Neural progenitor cell (in vitro differentiated cells): ENCODE measurements around the gene CCDC88B. TPM values are rescaled to one million over a fixed set of nuclear protein-coding genes. Genes with fewer than 3 reads are reported as not detected.

Experiments
- DNase-seq: peaks from one replicate; pipeline ENCODE4 v3.0.0-alpha.2; 2016; ENCODE audit warnings: low spot score
- H2AFZ ChIP-seq: fragments of 200-600 bp; sonication (generic); replicated peaks from 2 replicates; pipeline ENCODE4 v1.6.1; 2016; ENCODE audit warnings: antibody characterized with exemption
- H3F3A ChIP-seq: fragments of 200-600 bp; sonication (generic); 2 replicates; pipeline ENCODE4 v1.6.1; 2016; ENCODE audit warnings: antibody characterized with exemption, low read depth
- H3K27ac ChIP-seq: fragments of 200-600 bp; sonication (generic); 2 replicates; pipeline ENCODE4 v1.5.1; 2016; ENCODE audit warnings: mild to moderate bottlenecking
- H3K27me3 ChIP-seq: fragments of 200-600 bp; sonication (generic); 2 replicates; pipeline ENCODE4 v1.6.1; 2016; ENCODE audit warnings: mild to moderate bottlenecking, moderate library complexity
- H3K36me3 ChIP-seq: fragments of 200-600 bp; sonication (generic); 2 replicates; pipeline ENCODE4 v1.5.1; 2016
- H3K4me1 ChIP-seq: fragments of 200-600 bp; sonication (generic); 2 replicates; pipeline ENCODE4 v1.6.1; 2016; ENCODE audit warnings: mixed run types
- H3K4me2 ChIP-seq: fragments of 200-600 bp; sonication (generic); 2 replicates; pipeline ENCODE4 v1.6.1; 2016
- H3K4me3 ChIP-seq: fragments of 200-600 bp; sonication (generic); 2 replicates; pipeline ENCODE4 v1.5.1; 2016
- H3K79me2 ChIP-seq: fragments of 200-600 bp; sonication (generic); 2 replicates; pipeline ENCODE4 v1.6.1; 2016; ENCODE audit warnings: low read depth
- H3K9ac ChIP-seq: fragments of 200-600 bp; sonication (generic); 2 replicates; pipeline ENCODE4 v1.6.1; 2016
- H3K9me3 ChIP-seq: fragments of 200-600 bp; sonication (generic); 2 replicates; pipeline ENCODE4 v1.5.1; 2016; ENCODE audit warnings: low read depth
- H4K20me1 ChIP-seq: fragments of 200-600 bp; sonication (generic); 2 replicates; pipeline ENCODE4 v1.6.1; 2016; ENCODE audit warnings: low read depth
- H3K27ac Mint-ChIP-seq: 3 replicates; pipeline ENCODE4 v1.8.0; 2021; ENCODE audit warnings: mixed read lengths
- H3K27me3 Mint-ChIP-seq: 2 replicates; pipeline ENCODE4 v1.8.0; 2022; ENCODE audit warnings: low read depth, mild to moderate bottlenecking, inconsistent platforms, moderate library complexity, mixed read lengths; ENCODE audit not compliant: insufficient read depth
- H3K36me3 Mint-ChIP-seq: 3 replicates; pipeline ENCODE4 v1.8.0; 2021; ENCODE audit warnings: mixed read lengths
- H3K4me1 Mint-ChIP-seq: 3 replicates; pipeline ENCODE4 v1.8.0; 2021; ENCODE audit warnings: mixed read lengths
- H3K4me3 Mint-ChIP-seq: 3 replicates; pipeline ENCODE4 v1.8.0; 2021; ENCODE audit warnings: mild to moderate bottlenecking, moderate library complexity, mixed read lengths
- H3K9me3 Mint-ChIP-seq: 3 replicates; pipeline ENCODE4 v1.8.0; 2020; ENCODE audit warnings: mixed read lengths
- EZH2 ChIP-seq: fragments of 200-600 bp; sonication (generic); IDR thresholded peaks from 2 replicates; pipeline ENCODE4 v1.6.1; 2017; ENCODE audit warnings: antibody characterized with exemption, mild to moderate bottlenecking, moderate library complexity
- EZH2phosphoT487 ChIP-seq: fragments of 200-600 bp; sonication (generic); IDR thresholded peaks from 2 replicates; pipeline ENCODE4 v1.6.1; 2017; ENCODE audit warnings: antibody characterized with exemption
- total RNA-seq: library from RNA; depleted of rRNA; stranded (reverse); fragments of >200 nt; gene quantifications from 2 replicates; pipeline ENCODE4 v1.2.3, GENCODE V29; 2015; ENCODE audit warnings: low replicate concordance
- TF ChIP-seq, protein P1 (sequence below): fragments of 200-600 bp; sonication (generic); IDR thresholded peaks from 2 replicates; pipeline ENCODE4 v1.5.1; 2017; ENCODE audit warnings: antibody characterized with exemption, mild to moderate bottlenecking

Gene CCDC88B
- total RNA-seq, 1 donor from 2014 or later: 0.62 TPM

DNA sequence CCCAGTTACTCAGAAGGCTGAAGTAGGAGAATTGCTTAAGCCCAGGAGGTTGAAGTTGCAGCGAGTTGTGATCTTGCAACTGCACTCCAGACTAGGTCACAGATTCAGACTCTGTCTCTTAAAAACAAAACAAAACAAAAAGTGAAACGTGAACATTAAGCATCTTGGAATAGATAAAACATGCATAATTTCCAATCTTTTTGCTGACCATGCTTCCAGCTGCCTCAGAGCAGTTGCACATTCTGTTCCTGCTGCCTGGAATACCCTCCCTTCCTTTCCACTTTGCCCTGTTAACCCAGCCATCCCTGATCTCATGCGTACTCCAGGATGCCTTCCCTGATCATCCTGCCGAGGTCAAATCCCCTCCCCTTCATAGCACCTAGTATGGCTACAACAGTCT is 718 bp upstream of the CCDC88B start:
- DNase-seq: no peak
- Histone ChIP-seq H3K4me3 (no peak overlapping the region), H3K36me3 (no peaks in the 10 kb centered on the region), H2AFZ (no peak overlapping the region), H4K20me1 (no peaks in the 10 kb centered on the region), H3K9ac (no peak overlapping the region), H3K27ac (no peak overlapping the region), H3K79me2 (no peaks in the 10 kb centered on the region), H3K27me3 (peaks cover 31% of the 10 kb centered on the region), H3F3A (peaks cover 17% of the 10 kb centered on the region), H3K4me2 (no peak overlapping the region), H3K9me3 (no peaks in the 10 kb centered on the region), H3K4me1 (peaks cover 17% of the 10 kb centered on the region)
- Mint-ChIP-seq H3K27ac (peak overlapping the region; percentile 15), H3K9me3 (no peaks in the 10 kb centered on the region), H3K4me1 (peaks cover 17% of the 10 kb centered on the region), H3K36me3 (no peaks in the 10 kb centered on the region), H3K27me3 (peaks cover 27% of the 10 kb centered on the region), H3K4me3 (peak overlapping the region; percentile 53)
- TF ChIP-seq, protein P1, sequence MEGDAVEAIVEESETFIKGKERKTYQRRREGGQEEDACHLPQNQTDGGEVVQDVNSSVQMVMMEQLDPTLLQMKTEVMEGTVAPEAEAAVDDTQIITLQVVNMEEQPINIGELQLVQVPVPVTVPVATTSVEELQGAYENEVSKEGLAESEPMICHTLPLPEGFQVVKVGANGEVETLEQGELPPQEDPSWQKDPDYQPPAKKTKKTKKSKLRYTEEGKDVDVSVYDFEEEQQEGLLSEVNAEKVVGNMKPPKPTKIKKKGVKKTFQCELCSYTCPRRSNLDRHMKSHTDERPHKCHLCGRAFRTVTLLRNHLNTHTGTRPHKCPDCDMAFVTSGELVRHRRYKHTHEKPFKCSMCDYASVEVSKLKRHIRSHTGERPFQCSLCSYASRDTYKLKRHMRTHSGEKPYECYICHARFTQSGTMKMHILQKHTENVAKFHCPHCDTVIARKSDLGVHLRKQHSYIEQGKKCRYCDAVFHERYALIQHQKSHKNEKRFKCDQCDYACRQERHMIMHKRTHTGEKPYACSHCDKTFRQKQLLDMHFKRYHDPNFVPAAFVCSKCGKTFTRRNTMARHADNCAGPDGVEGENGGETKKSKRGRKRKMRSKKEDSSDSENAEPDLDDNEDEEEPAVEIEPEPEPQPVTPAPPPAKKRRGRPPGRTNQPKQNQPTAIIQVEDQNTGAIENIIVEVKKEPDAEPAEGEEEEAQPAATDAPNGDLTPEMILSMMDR: no peak
- TF ChIP-seq EZH2phosphoT487 (no peak), EZH2 (no peak)

DNA sequence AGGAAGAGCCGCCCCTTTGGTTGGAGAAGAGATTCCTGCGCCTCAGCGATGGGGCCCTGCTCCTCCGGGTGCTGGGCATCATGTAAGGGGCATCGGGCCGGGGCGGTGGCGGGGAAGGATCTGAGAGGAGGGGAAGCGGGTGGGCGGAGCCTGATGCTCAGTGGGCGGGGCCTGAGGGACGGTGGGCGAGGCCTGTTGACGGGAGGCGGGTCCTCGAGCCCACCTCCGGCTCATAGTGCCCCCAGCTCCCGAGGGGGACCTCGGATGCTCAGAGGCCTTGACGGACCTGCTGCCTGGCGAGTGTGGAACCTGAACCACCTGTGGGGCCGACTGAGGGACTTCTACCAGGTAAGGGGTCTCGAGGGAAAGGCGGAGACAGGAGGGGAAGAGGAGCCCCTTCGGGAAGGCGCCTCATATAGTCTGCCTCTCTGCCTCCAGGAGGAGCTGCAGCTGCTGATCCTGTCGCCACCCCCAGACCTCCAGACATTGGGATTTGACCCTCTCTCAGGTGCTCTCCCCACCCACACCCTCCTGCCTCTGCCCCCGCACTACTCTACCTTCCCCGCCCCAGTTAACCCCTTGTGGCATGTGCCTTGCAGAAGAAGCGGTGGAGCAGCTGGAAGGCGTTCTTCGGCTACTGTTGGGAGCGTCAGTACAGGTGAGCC is 799 bp downstream of the CCDC88B start:
- no peaks in the 10 kb centered on the region for H3K9me3 ChIP-seq
- no peak overlapping the region for H3K9ac ChIP-seq
- no peaks in the 10 kb centered on the region for H3K79me2 ChIP-seq
- TF ChIP-seq, protein P1: peak; percentile 44
- no peak for TF ChIP-seq EZH2
- DNase-seq: peak; percentile 83
- peaks cover 17% of the 10 kb centered on the region for H3K4me1 ChIP-seq
- peak overlapping the region; percentile 46 for H3K27ac Mint-ChIP-seq
- peaks cover 12% of the 10 kb centered on the region for H3K4me1 Mint-ChIP-seq
- H3F3A ChIP-seq: peaks cover 17% of the 10 kb centered on the region
- H3K4me3 ChIP-seq: peak overlapping the region; percentile 49
- H3K4me3 Mint-ChIP-seq: peak overlapping the region; percentile 64
- H3K36me3 Mint-ChIP-seq: no peaks in the 10 kb centered on the region
- peaks cover 31% of the 10 kb centered on the region for H3K27me3 ChIP-seq
- H3K9me3 Mint-ChIP-seq: no peaks in the 10 kb centered on the region
- peak overlapping the region; percentile 63 for H3K4me2 ChIP-seq
- H3K27me3 Mint-ChIP-seq: peaks cover 27% of the 10 kb centered on the region
- H4K20me1 ChIP-seq: no peaks in the 10 kb centered on the region
- no peaks in the 10 kb centered on the region for H3K36me3 ChIP-seq
- no peak overlapping the region for H3K27ac ChIP-seq
- peak overlapping the region; percentile 90 for H2AFZ ChIP-seq

DNA sequence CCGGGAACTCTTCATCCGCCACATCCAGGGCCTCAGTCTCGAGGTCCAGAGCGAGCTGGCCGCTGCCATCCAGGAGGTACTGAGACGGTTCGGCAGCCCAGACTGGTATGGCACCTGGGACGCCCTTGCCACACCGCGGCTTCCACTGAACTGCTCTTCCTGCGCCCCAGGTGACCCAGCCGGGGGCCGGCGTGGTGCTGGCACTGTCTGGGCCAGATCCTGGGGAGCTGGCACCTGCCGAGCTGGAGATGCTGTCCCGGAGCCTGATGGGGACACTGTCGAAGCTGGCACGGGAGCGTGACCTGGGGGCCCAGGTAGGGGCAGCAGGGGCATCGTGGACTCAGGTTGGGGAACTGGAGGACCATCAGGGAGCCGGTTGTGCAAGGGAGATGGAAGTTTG is 1.4 kb downstream of the CCDC88B start:
- H3K4me3 Mint-ChIP-seq: peak overlapping the region; percentile 64
- no peak overlapping the region for H3K27ac Mint-ChIP-seq
- H3K4me2 ChIP-seq: peak overlapping the region; percentile 63
- H3K4me3 ChIP-seq: peak overlapping the region; percentile 49
- no peaks in the 10 kb centered on the region for H3K36me3 ChIP-seq
- H3K27ac ChIP-seq: no peak overlapping the region
- H3K9ac ChIP-seq: no peak overlapping the region
- peaks cover 17% of the 10 kb centered on the region for H3F3A ChIP-seq
- no peaks in the 10 kb centered on the region for H3K79me2 ChIP-seq
- H3K9me3 Mint-ChIP-seq: no peaks in the 10 kb centered on the region
- no peaks in the 10 kb centered on the region for H4K20me1 ChIP-seq
- no peaks in the 10 kb centered on the region for H3K36me3 Mint-ChIP-seq
- no peak overlapping the region for H2AFZ ChIP-seq
- no peaks in the 10 kb centered on the region for H3K9me3 ChIP-seq
- TF ChIP-seq, protein P1: no peak
- TF ChIP-seq EZH2phosphoT487 (no peak), EZH2 (no peak)
- H3K4me1 ChIP-seq: peaks cover 17% of the 10 kb centered on the region
- peaks cover 31% of the 10 kb centered on the region for H3K27me3 ChIP-seq
- H3K27me3 Mint-ChIP-seq: peaks cover 27% of the 10 kb centered on the region
- H3K4me1 Mint-ChIP-seq: peaks cover 15% of the 10 kb centered on the region
- no peak for DNase-seq
